ENCODE measurements around the gene DDX11.
A peak's percentile ranks its signal among the peaks of the same experiment; 100 is the strongest.
"Not testable (repeated sequence)": the region's sequence is repeated elsewhere in the genome, so short reads cannot be mapped to it uniquely, and the experiment has no call there.

The DDX11 gene

GRCh38 chr12:31041033-31041564, 32.6 kb upstream of the DDX11 start:
- POLR2A ChIA-PET (ENCODE audit: low non-redundant PET): no interaction called here
- CTCF ChIA-PET: no interaction called here
- no peak overlapping the region for H3K27ac ChIP-seq
- TF ChIP-seq CTCF (conservative IDR thresholded peaks at IDR 0.05; ENCODE audit: low read depth): no peak
- no peak for DNase-seq (ENCODE audit: low spot score)

- DNase-seq (ENCODE audit: low spot score); H3K27ac ChIP-seq; POLR2A ChIA-PET (ENCODE audit: low non-redundant PET); CTCF ChIA-PET: not testable (repeated sequence)
Measured at GRCh38 chr12:31050143-31050542, 23.5 kb upstream of the DDX11 start.

GRCh38 chr12:31050548-31050947, 23.1 kb upstream of the DDX11 start:
- POLR2A ChIA-PET (ENCODE audit: low non-redundant PET); H3K27ac ChIP-seq; CTCF ChIA-PET; DNase-seq (ENCODE audit: low spot score): not testable (repeated sequence)

- POLR2A ChIA-PET (ENCODE audit: low non-redundant PET); H3K27ac ChIP-seq; DNase-seq (ENCODE audit: low spot score); CTCF ChIA-PET: not testable (repeated sequence)
Measured at GRCh38 chr12:31051692-31052091, 22.0 kb upstream of the DDX11 start.

- H3K27ac ChIP-seq; POLR2A ChIA-PET (ENCODE audit: low non-redundant PET); DNase-seq (ENCODE audit: low spot score): not testable (repeated sequence)
- CTCF ChIA-PET: interaction anchor here (0.7 kb wide), 1 partner anchor 51 kb away, joined by 3 read pairs; no protein-coding TSS in a partner anchor
Measured at GRCh38 chr12:31052121-31052520, 21.5 kb upstream of the DDX11 start.

- CTCF ChIA-PET: interaction anchor here (0.7 kb wide), 1 partner anchor 51 kb away, joined by 3 read pairs; no protein-coding TSS in a partner anchor
- H3K27ac ChIP-seq; POLR2A ChIA-PET (ENCODE audit: low non-redundant PET); DNase-seq (ENCODE audit: low spot score): not testable (repeated sequence)
Measured at GRCh38 chr12:31052666-31053439, 20.8 kb upstream of the DDX11 start.

GRCh38 chr12:31053944-31054343, 19.7 kb upstream of the DDX11 start:
- H3K27ac ChIP-seq; POLR2A ChIA-PET (ENCODE audit: low non-redundant PET); DNase-seq (ENCODE audit: low spot score): not testable (repeated sequence)
- CTCF ChIA-PET: interaction anchor here (0.6 kb wide), 1 partner anchor 25 kb away, joined by 3 read pairs; no protein-coding TSS in a partner anchor

- ChIA-PET POLR2A (ENCODE audit: low non-redundant PET) (no interaction called here), CTCF (no interaction called here)
- H3K27ac ChIP-seq: no peak overlapping the region
- no peak for DNase-seq (ENCODE audit: low spot score)
- no peak for TF ChIP-seq CTCF (conservative IDR thresholded peaks at IDR 0.05; ENCODE audit: low read depth)
Measured at GRCh38 chr12:31057671-31058070, 16.0 kb upstream of the DDX11 start.

- POLR2A ChIA-PET (ENCODE audit: low non-redundant PET); H3K27ac ChIP-seq; CTCF ChIA-PET; DNase-seq (ENCODE audit: low spot score): not testable (repeated sequence)
Measured at GRCh38 chr12:31066196-31066595, 7.5 kb upstream of the DDX11 start.

GRCh38 chr12:31067656-31068055, 6.0 kb upstream of the DDX11 start:
- H3K27ac ChIP-seq; POLR2A ChIA-PET (ENCODE audit: low non-redundant PET); DNase-seq (ENCODE audit: low spot score); CTCF ChIA-PET: not testable (repeated sequence)

GRCh38 chr12:31070971-31071740, 2.5 kb upstream of the DDX11 start:
- H3K27ac ChIP-seq; DNase-seq (ENCODE audit: low spot score); POLR2A ChIA-PET (ENCODE audit: low non-redundant PET): not testable (repeated sequence)
- CTCF ChIA-PET: interaction anchor here (0.9 kb wide), 1 partner anchor 46 kb away, joined by 3 read pairs; no protein-coding TSS in a partner anchor

GRCh38 chr12:31072962-31073361, 698 bp upstream of the DDX11 start:
- DNase-seq (ENCODE audit: low spot score); POLR2A ChIA-PET (ENCODE audit: low non-redundant PET); CTCF ChIA-PET: not testable (repeated sequence)
- peak overlapping the region; percentile 94 for H3K27ac ChIP-seq

All from RWPE1 (cell line).